GM21515 (cell line): ENCODE results near the gene LY6G6F.
A peak's percentile ranks its signal among the peaks of the same experiment; 100 is the strongest.

Source experiments
- ATAC-seq: cut with Tn5 transposase; IDR thresholded peaks from one replicate; pipeline ENCODE4 v1.9.1; 2021; ENCODE audit not compliant: unreplicated experiment

LY6G6F gene, protein sequence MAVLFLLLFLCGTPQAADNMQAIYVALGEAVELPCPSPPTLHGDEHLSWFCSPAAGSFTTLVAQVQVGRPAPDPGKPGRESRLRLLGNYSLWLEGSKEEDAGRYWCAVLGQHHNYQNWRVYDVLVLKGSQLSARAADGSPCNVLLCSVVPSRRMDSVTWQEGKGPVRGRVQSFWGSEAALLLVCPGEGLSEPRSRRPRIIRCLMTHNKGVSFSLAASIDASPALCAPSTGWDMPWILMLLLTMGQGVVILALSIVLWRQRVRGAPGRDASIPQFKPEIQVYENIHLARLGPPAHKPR

DNA sequence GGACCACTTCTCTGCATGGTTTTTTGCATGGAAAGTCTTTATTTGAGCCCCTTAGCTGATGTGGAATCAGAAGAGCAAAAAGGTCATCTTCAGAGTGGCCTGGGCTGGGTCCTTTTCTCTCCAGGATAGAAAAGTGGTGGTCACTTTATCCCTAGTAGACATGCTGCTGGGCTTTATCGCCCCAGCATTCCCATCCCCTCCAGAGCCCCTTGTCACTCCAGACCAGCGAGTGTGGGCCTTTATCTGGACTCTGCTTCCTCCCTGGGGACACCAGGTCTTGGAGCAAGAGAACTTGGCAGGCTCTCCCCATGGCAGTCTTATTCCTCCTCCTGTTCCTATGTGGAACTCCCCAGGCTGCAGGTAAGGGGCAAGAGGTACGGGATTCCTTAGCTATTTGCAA is at the start of gene LY6G6F:
LY6G6F (plus strand) TSS at position 268 of the 400 bp plus-strand sequence; CDS start at position 309, 41 bp downstream.
- ATAC-seq: no peak

DNA sequence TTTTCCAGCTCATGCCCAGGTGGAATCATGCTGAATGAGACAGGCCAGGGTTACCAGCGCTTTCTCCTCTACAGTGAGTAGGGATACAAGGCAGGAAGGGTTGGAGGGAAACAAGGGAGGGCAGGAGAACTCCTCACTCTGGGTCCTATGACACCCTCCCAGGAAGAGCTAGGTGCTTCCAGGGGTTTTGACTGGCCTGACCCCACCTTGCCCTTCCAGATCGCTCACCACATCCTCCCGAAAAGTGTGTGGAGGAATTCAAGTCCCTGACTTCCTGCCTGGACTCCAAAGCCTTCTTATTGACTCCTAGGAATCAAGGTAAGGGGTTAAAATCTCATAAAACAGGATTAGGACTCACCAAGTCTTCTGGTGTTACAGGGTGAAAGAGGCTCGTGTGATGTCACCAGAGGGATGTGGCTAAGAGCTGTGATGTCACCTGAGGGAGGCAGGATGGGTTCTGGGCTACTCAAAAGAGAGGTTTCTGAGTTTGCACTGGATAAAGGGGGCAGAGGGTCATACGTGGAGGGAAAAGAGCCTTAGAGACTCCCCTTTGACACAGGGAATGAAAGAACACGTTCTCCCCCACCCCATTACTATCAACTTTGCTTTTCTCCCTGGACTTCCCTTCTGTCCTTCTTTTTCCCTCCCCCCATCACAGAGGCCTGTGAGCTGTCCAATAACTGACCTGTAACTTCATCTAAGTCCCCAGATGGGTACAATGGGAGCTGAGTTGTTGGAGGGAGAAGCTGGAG is 49.1 kb upstream of the LY6G6F start:
- no peak for ATAC-seq

DNA sequence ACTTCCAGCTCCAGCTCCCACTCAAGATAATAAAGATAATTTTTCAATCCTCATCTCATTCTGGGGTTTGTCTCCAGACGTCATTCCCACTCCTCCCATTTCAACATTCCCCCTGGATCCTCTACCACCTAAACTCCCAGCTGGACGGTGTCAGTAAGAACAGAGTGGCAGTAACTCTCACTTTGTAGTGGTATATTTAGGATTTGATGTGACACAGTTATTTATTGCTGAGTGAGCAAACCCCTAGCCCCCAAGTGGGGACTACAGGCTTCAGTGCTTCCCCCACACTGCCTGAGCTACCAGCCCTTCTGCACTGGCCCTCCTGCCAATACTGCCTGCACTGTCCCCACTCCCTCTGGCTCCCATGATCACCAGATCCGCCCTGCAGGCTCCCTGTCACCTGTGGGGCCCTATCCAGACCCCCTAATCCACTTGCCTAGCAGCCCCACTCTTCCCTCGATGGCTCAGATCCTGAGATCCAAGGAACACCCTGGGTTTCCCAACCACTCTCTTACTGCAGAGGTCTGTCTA is 48.4 kb upstream of the LY6G6F start:
- no peak for ATAC-seq

- no peak for ATAC-seq
These were observed 47.5 kb upstream of the LY6G6F start for GRCh38 chr6:31658983-31659648.

GRCh38 chr6:31659649-31660380 is 46.9 kb upstream of the LY6G6F start:
- no peak for ATAC-seq

- no peak for ATAC-seq
These were observed 46.0 kb upstream of the LY6G6F start, which contains the start of gene C6orf47 for GRCh38 chr6:31660381-31661261. Gene C6orf47 (minus strand): TSS chr6:31660778. CDS start chr6:31659947, 831 bp downstream.

GRCh38 chr6:31661262-31662123 is 45.2 kb upstream of the LY6G6F start:
- ATAC-seq: no peak

- ATAC-seq: no peak
These were observed 44.4 kb upstream of the LY6G6F start for GRCh38 chr6:31662124-31662723.

GRCh38 chr6:31663126-31663960 is 43.3 kb upstream of the LY6G6F start:
- no peak for ATAC-seq

DNA sequence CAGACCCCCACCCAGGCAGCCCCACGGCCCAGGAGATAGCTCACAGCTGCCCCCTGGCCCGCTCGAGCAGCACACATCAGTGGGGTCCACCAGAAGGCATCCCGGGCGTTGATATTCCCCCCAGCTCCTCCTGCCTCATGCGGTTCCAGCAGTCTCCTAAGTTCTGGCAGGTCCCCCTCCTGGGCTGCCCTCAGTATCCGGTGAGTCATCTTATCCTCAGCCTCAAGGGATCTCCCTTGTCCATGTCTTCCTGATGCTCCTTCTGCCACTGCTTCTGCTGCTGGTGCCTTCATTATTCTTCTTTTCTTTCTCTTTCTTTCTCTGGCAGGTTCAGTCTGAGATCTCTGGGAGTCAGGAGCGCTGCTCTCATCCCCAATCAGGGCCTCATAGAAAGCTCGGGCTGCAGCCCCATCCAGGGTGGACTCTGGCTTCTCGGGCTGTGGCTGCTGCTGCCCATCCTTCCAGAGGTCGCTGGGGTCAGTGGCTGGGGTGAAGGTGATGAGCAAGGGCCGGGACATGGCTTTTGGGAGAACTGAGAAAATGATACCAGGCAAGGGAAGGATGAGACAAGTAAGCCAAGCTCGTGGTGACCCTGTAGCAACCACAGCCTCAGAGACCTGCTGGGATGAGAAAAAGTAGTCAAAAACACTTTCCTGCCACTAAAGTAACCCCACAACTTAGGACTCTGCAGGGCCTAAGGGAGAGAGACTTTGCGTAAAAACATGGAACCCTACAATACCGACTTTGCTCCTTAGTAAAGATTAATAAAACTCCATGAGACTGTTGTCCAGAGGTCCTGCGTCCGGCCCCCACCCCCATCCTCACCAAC is 42.5 kb upstream of the LY6G6F start:
- ATAC-seq: no peak

- peak; percentile 25 for ATAC-seq
These were observed 41.7 kb upstream of the LY6G6F start, which contains the start of gene GPANK1 for GRCh38 chr6:31664790-31665500. Gene GPANK1 (minus strand): TSS chr6:31664997. CDS start chr6:31664478, 519 bp downstream.

- peak; percentile 68 for ATAC-seq
These were observed 40.9 kb upstream of the LY6G6F start, which contains the start of gene CSNK2B for GRCh38 chr6:31665501-31666336. Gene CSNK2B (plus strand): TSS chr6:31666080. CDS start chr6:31666832, 752 bp downstream.

DNA sequence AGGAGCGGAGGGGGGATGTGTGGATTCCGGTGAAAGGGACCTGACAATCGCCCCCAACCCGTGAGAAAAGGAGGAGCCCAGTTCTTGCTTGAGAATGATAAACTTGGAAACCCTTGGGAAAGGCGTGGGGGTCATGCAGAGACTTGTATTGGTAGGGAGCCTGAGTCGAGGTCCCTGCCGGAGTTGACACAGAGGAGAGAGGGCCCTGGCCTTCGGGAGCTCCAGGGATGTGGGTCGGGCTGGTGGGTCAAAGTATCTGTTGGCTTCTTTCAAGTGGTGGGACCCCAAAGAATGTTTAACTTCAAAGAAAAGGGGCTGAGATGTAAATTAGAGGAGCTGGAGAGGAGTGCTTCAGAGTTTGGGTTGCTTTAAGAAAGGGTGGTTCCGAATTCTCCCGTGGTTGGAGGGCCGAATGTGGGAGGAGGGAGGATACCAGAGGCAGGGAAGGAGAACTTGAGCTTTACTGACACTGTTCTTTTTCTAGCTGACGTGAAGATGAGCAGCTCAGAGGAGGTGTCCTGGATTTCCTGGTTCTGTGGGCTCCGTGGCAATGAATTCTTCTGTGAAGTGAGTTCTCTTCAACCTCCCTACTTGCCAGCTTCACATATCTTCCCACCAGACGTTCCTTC is 40.2 kb upstream of the LY6G6F start:
- no peak for ATAC-seq

DNA sequence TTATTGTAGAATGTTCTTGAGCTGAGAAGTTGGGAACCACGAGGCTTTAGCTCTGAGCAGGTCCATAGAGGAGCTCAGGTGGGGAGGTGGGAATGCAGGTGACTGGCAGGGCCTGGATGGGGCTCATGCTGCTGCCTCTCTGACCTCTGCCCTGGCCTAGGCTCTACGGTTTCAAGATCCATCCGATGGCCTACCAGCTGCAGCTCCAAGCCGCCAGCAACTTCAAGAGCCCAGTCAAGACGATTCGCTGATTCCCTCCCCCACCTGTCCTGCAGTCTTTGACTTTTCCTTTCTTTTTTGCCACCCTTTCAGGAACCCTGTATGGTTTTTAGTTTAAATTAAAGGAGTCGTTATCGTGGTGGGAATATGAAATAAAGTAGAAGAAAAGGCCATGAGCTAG is 37.0 kb upstream of the LY6G6F start, which contains the start of gene LY6G5B:
LY6G5B (plus strand) TSS at position 301 of the 400 bp plus-strand sequence. CDS start 975 bp downstream, outside the sequence.
- ATAC-seq: no peak
